H1 (cell line): ENCODE data around the gene RPUSD3. TPM values are rescaled to one million over a fixed set of nuclear protein-coding genes. Genes with fewer than 3 reads are reported as not detected.

Experiments used
- polyA plus RNA-seq, 7 experiments: library from polyadenylated mRNA; depleted of rRNA in 3 of 7; stranded (reverse) in 5 of 7; unstranded in 2 of 7; fragments of >200 nt in 5 of 7; fragments of 200-250 nt in 2 of 7; gene quantifications; 1 replicate in 5 of 7; 2 replicates in 1 of 7; 4 replicates in 1 of 7; pipeline versions ENCODE4 v1.2.1 to v1.2.3, GENCODE V29; 2011 to 2013; ENCODE audit warnings: missing spikeins in 2 of 7, mixed read lengths in 2 of 7
- total RNA-seq: library from RNA; stranded (reverse); fragmentation: NEBNext Ultra II Directional; extraction: Animal tissue kit (Norgen Biotek cat#: 25700); gene quantifications from 2 replicates; pipeline ENCODE4 v1.2.1, GENCODE V29; 2021
- TF ChIP-seq, protein P1 (sequence below): fragments of 300-600 bp; sonication (generic); IDR thresholded peaks from 2 replicates; pipeline ENCODE4 v1.7.1; 2012; ENCODE audit warnings: low read length, moderate library complexity, mild to moderate bottlenecking, inconsistent platforms; ENCODE audit not compliant: insufficient replicate concordance

Gene RPUSD3
- total and polyA plus RNA-seq, 2 of the 8 experiments (the other 6 are each of a cell fraction or from before 2014, with no cell fraction given) = 68.4 to 154 TPM

- TF ChIP-seq, protein P1, sequence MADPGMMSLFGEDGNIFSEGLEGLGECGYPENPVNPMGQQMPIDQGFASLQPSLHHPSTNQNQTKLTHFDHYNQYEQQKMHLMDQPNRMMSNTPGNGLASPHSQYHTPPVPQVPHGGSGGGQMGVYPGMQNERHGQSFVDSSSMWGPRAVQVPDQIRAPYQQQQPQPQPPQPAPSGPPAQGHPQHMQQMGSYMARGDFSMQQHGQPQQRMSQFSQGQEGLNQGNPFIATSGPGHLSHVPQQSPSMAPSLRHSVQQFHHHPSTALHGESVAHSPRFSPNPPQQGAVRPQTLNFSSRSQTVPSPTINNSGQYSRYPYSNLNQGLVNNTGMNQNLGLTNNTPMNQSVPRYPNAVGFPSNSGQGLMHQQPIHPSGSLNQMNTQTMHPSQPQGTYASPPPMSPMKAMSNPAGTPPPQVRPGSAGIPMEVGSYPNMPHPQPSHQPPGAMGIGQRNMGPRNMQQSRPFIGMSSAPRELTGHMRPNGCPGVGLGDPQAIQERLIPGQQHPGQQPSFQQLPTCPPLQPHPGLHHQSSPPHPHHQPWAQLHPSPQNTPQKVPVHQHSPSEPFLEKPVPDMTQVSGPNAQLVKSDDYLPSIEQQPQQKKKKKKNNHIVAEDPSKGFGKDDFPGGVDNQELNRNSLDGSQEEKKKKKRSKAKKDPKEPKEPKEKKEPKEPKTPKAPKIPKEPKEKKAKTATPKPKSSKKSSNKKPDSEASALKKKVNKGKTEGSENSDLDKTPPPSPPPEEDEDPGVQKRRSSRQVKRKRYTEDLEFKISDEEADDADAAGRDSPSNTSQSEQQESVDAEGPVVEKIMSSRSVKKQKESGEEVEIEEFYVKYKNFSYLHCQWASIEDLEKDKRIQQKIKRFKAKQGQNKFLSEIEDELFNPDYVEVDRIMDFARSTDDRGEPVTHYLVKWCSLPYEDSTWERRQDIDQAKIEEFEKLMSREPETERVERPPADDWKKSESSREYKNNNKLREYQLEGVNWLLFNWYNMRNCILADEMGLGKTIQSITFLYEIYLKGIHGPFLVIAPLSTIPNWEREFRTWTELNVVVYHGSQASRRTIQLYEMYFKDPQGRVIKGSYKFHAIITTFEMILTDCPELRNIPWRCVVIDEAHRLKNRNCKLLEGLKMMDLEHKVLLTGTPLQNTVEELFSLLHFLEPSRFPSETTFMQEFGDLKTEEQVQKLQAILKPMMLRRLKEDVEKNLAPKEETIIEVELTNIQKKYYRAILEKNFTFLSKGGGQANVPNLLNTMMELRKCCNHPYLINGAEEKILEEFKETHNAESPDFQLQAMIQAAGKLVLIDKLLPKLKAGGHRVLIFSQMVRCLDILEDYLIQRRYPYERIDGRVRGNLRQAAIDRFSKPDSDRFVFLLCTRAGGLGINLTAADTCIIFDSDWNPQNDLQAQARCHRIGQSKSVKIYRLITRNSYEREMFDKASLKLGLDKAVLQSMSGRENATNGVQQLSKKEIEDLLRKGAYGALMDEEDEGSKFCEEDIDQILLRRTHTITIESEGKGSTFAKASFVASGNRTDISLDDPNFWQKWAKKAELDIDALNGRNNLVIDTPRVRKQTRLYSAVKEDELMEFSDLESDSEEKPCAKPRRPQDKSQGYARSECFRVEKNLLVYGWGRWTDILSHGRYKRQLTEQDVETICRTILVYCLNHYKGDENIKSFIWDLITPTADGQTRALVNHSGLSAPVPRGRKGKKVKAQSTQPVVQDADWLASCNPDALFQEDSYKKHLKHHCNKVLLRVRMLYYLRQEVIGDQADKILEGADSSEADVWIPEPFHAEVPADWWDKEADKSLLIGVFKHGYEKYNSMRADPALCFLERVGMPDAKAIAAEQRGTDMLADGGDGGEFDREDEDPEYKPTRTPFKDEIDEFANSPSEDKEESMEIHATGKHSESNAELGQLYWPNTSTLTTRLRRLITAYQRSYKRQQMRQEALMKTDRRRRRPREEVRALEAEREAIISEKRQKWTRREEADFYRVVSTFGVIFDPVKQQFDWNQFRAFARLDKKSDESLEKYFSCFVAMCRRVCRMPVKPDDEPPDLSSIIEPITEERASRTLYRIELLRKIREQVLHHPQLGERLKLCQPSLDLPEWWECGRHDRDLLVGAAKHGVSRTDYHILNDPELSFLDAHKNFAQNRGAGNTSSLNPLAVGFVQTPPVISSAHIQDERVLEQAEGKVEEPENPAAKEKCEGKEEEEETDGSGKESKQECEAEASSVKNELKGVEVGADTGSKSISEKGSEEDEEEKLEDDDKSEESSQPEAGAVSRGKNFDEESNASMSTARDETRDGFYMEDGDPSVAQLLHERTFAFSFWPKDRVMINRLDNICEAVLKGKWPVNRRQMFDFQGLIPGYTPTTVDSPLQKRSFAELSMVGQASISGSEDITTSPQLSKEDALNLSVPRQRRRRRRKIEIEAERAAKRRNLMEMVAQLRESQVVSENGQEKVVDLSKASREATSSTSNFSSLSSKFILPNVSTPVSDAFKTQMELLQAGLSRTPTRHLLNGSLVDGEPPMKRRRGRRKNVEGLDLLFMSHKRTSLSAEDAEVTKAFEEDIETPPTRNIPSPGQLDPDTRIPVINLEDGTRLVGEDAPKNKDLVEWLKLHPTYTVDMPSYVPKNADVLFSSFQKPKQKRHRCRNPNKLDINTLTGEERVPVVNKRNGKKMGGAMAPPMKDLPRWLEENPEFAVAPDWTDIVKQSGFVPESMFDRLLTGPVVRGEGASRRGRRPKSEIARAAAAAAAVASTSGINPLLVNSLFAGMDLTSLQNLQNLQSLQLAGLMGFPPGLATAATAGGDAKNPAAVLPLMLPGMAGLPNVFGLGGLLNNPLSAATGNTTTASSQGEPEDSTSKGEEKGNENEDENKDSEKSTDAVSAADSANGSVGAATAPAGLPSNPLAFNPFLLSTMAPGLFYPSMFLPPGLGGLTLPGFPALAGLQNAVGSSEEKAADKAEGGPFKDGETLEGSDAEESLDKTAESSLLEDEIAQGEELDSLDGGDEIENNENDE = no peak
Observed at GRCh38 chr3:9862391-9863057, 18.7 kb upstream of the RPUSD3 start (continued).
